AG08396 (cell line): ENCODE measurements around the gene UNC5B.

ENCODE experiments used
- DNase-seq: peaks from one replicate; pipeline ENCODE4 v3.0.0; 2012; ENCODE audit warnings: low spot score, mixed read lengths

UNC5B gene

GRCh38 chr10:71300555-71301370, 88.4 kb downstream of the UNC5B start:
- no peak for DNase-seq

- DNase-seq, result no peak
These were observed 89.1 kb downstream of the UNC5B start for GRCh38 chr10:71301371-71301916.

GRCh38 chr10:71302451-71302850, 90.1 kb downstream of the UNC5B start:
- no peak for DNase-seq

GRCh38 chr10:71302874-71303568, 90.7 kb downstream of the UNC5B start:
- peak; percentile 36 for DNase-seq

- DNase-seq, result no peak
These were observed 91.2 kb downstream of the UNC5B start for GRCh38 chr10:71303569-71303907.

GRCh38 chr10:71304914-71305313, 92.5 kb downstream of the UNC5B start:
- no peak for DNase-seq

- no peak for DNase-seq
These were observed 94.6 kb downstream of the UNC5B start for GRCh38 chr10:71306979-71307378.

- no peak for DNase-seq
These were observed 95.2 kb downstream of the UNC5B start for GRCh38 chr10:71307469-71308085.

- DNase-seq, result no peak
These were observed 95.9 kb downstream of the UNC5B start for GRCh38 chr10:71308244-71308643.

- no peak for DNase-seq
These were observed 96.6 kb downstream of the UNC5B start for GRCh38 chr10:71308985-71309384.

- no peak for DNase-seq
These were observed 97.5 kb downstream of the UNC5B start for GRCh38 chr10:71309919-71310318.

GRCh38 chr10:71312220-71312619, 99.8 kb downstream of the UNC5B start:
- DNase-seq, result no peak

GRCh38 chr10:71312811-71313789, 100.7 kb downstream of the UNC5B start:
- DNase-seq, result no peak

- DNase-seq, result peak; percentile 84
These were observed 101.8 kb downstream of the UNC5B start for GRCh38 chr10:71314028-71314693.

GRCh38 chr10:71314694-71315225, 102.4 kb downstream of the UNC5B start:
- no peak for DNase-seq

GRCh38 chr10:71316056-71316785, 103.9 kb downstream of the UNC5B start:
- no peak for DNase-seq

- no peak for DNase-seq
These were observed 104.4 kb downstream of the UNC5B start for GRCh38 chr10:71316786-71317160.

GRCh38 chr10:71317739-71318138, 105.4 kb downstream of the UNC5B start:
- no peak for DNase-seq

GRCh38 chr10:71319042-71319799, 106.9 kb downstream of the UNC5B start, which contains the start of gene SLC29A3:
SLC29A3 (plus strand) TSS chr10:71319259; CDS start chr10:71319310, 51 bp downstream.
- peak; percentile 93 for DNase-seq
